Measurements from ENCODE around the gene HAUS1.

HAUS1 gene

DNA sequence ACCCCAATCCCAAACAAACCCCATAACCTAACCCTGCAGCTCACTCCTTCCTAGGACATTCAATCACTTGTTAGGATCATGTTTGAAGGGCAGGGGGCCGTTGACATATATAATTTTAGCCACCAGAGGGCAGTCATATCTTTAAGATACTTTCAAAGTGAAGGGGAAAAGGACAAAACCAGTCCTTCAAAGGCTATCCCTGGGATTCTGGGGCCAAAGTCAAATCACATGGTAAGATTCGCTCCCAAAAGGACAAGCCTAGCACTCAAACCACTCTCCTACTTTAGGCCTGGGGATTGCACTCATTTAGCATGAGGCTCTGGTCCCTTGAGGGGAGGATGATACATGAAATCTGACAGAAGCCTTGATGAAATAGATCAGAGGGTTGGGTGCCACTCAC, 44.6 kb downstream of the HAUS1 start:
- Histone ChIP-seq H3K4me1 (no peaks in the 10 kb centered on the region; the same call in 1 of the 2 replicates), H3K9me3 (no peaks in the 10 kb centered on the region), H3K4me3 (ENCODE audit: low read depth, low read length) (no peak overlapping the region), H3K27me3 (no peaks in the 10 kb centered on the region), H3K36me3 (no peaks in the 10 kb centered on the region)
- DNase-seq, result peak; percentile 25
- TF ChIP-seq CTCF (IDR thresholded peaks at IDR 0.05; ENCODE audit: low read depth, low read length), result peak; percentile 59

- no peaks in the 10 kb centered on the region for H3K27me3 ChIP-seq
- H3K36me3 ChIP-seq, result no peaks in the 10 kb centered on the region
- no peak for DNase-seq
- no peaks in the 10 kb centered on the region; the same call in 1 of the 2 replicates for H3K4me1 ChIP-seq
- no peaks in the 10 kb centered on the region for H3K9me3 ChIP-seq
- H3K4me3 ChIP-seq (ENCODE audit: low read depth, low read length), result no peak overlapping the region
- no peak for TF ChIP-seq CTCF (IDR thresholded peaks at IDR 0.05; ENCODE audit: low read depth, low read length)
These were observed 48.2 kb downstream of the HAUS1 start for GRCh38 chr18:46152436-46152807.

- H3K9me3 ChIP-seq, result no peaks in the 10 kb centered on the region
- TF ChIP-seq CTCF (IDR thresholded peaks at IDR 0.05; ENCODE audit: low read depth, low read length), result no peak
- peak; percentile 27 for DNase-seq
- no peak overlapping the region for H3K4me3 ChIP-seq (ENCODE audit: low read depth, low read length)
- H3K27me3 ChIP-seq, result no peaks in the 10 kb centered on the region
- H3K4me1 ChIP-seq, result no peaks in the 10 kb centered on the region; the same call in 1 of the 2 replicates
- H3K36me3 ChIP-seq, result no peaks in the 10 kb centered on the region
These were observed 48.8 kb downstream of the HAUS1 start for GRCh38 chr18:46152808-46153617.

- H3K9me3 ChIP-seq, result no peaks in the 10 kb centered on the region
- no peaks in the 10 kb centered on the region; the same call in 1 of the 2 replicates for H3K4me1 ChIP-seq
- no peak for DNase-seq
- H3K36me3 ChIP-seq, result no peaks in the 10 kb centered on the region
- H3K27me3 ChIP-seq, result no peaks in the 10 kb centered on the region
- no peak for TF ChIP-seq CTCF (IDR thresholded peaks at IDR 0.05; ENCODE audit: low read depth, low read length)
- H3K4me3 ChIP-seq (ENCODE audit: low read depth, low read length), result no peak overlapping the region
These were observed 51.5 kb downstream of the HAUS1 start for GRCh38 chr18:46155641-46156051.

DNA sequence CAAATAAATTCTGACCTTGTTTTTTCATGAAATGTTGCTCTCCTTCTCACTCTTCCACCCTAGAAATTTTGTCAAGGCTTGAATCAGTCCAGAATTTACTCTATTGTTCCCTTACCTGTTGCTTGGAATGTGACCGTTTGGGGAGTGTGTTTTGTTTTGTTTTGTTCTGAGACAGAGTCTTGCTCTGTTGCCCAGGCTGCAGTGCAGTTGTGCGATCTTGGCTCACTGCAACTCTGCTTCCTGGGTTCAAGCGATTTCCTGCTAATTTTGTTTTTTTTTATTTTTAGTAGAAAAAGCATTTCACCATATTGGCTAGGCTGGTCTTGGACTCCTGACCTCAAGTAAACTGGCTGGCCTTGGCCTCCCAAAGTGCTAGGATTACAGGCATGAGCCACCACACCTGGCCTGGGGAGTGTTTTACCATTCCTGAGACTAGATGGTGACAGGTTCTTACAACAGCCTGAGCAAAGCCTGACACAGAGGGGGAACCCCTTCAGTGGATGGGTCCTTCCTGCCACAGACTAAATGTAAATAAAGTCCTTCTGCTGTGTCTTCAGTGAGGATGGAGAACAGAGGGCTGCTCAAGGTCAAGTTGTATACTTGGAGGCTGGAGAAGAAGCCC, 52.0 kb downstream of the HAUS1 start:
- Histone ChIP-seq H3K36me3 (no peaks in the 10 kb centered on the region), H3K9me3 (no peaks in the 10 kb centered on the region), H3K4me3 (ENCODE audit: low read depth, low read length) (no peak overlapping the region), H3K4me1 (no peaks in the 10 kb centered on the region; the same call in 1 of the 2 replicates), H3K27me3 (no peaks in the 10 kb centered on the region)
- DNase-seq, result no peak
- no peak for TF ChIP-seq CTCF (IDR thresholded peaks at IDR 0.05; ENCODE audit: low read depth, low read length)

DNA sequence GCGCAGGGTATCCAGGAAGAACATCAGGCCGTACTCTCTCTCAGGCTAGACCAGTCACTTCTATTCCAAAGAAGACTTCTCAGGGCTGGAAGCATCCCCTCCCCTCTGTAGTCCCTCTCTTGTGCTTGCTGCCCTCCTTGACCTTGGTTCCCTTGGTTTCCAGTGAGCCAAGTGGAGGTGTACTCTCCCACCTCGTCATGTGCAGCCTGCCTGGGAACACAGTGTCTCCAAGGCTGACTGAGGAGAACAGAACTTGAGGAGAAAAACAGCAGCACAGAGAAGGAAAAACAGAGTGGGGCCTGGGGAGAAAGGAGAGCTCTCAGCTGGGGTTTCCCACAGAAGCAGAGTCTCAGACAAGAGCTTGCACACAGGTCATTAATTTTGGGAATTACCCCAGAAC, 52.7 kb downstream of the HAUS1 start:
- H3K9me3 ChIP-seq, result no peaks in the 10 kb centered on the region
- H3K27me3 ChIP-seq, result no peaks in the 10 kb centered on the region
- no peak overlapping the region for H3K4me3 ChIP-seq (ENCODE audit: low read depth, low read length)
- no peak for TF ChIP-seq CTCF (IDR thresholded peaks at IDR 0.05; ENCODE audit: low read depth, low read length)
- no peak for DNase-seq
- H3K36me3 ChIP-seq, result no peaks in the 10 kb centered on the region
- no peaks in the 10 kb centered on the region; the same call in 1 of the 2 replicates for H3K4me1 ChIP-seq

Measured in BE2C (cell line).